Measurements from ENCODE around the gene MB.
"Not testable (repeated sequence)": the region's sequence is repeated elsewhere in the genome, so short reads cannot be mapped to it uniquely, and the experiment has no call there.

MB gene

GRCh38 chr22:35638001-35638400 is 20.9 kb upstream of the MB start:
- DNase-seq (ENCODE audit: extremely low read depth in 1 of 2, low read depth in 1 of 2), result no peak

GRCh38 chr22:35637254-35637653 is 20.1 kb upstream of the MB start:
- DNase-seq (ENCODE audit: extremely low read depth in 1 of 2, low read depth in 1 of 2), result no peak

GRCh38 chr22:35634943-35635540 is 17.9 kb upstream of the MB start:
- no peak for DNase-seq (ENCODE audit: extremely low read depth in 1 of 2, low read depth in 1 of 2)

- DNase-seq (ENCODE audit: extremely low read depth in 1 of 2, low read depth in 1 of 2), result no peak
Measured at GRCh38 chr22:35634015-35634414, 16.9 kb upstream of the MB start.

- no peak for DNase-seq (ENCODE audit: extremely low read depth in 1 of 2, low read depth in 1 of 2)
Measured at GRCh38 chr22:35633520-35633919, 16.4 kb upstream of the MB start.

GRCh38 chr22:35632935-35633334 is 15.8 kb upstream of the MB start:
- DNase-seq (ENCODE audit: extremely low read depth in 1 of 2, low read depth in 1 of 2), result no peak

- DNase-seq (ENCODE audit: extremely low read depth in 1 of 2, low read depth in 1 of 2), result no peak
Measured at GRCh38 chr22:35631597-35631996, 14.5 kb upstream of the MB start.

- DNase-seq (ENCODE audit: extremely low read depth in 1 of 2, low read depth in 1 of 2), result no peak
Measured at GRCh38 chr22:35630891-35631290, 13.8 kb upstream of the MB start.

- no peak for DNase-seq (ENCODE audit: extremely low read depth in 1 of 2, low read depth in 1 of 2)
Measured at GRCh38 chr22:35630387-35630793, 13.3 kb upstream of the MB start.

- no peak for DNase-seq (ENCODE audit: extremely low read depth in 1 of 2, low read depth in 1 of 2)
Measured at GRCh38 chr22:35629406-35630216, 12.5 kb upstream of the MB start.

- no peak for DNase-seq (ENCODE audit: extremely low read depth in 1 of 2, low read depth in 1 of 2)
Measured at GRCh38 chr22:35628732-35629131, 11.6 kb upstream of the MB start.

- DNase-seq (ENCODE audit: extremely low read depth in 1 of 2, low read depth in 1 of 2), result peak; percentile 17 to 19
Measured at GRCh38 chr22:35627267-35628041, 10.3 kb upstream of the MB start.

- DNase-seq (ENCODE audit: extremely low read depth in 1 of 2, low read depth in 1 of 2), result no peak
Measured at GRCh38 chr22:35625763-35626432, 8.8 kb upstream of the MB start.

GRCh38 chr22:35624547-35624946 is 7.4 kb upstream of the MB start:
- DNase-seq (ENCODE audit: extremely low read depth in 1 of 2, low read depth in 1 of 2), result no peak

- not testable (repeated sequence) for DNase-seq (ENCODE audit: extremely low read depth in 1 of 2, low read depth in 1 of 2)
Measured at GRCh38 chr22:35623885-35624284, 6.8 kb upstream of the MB start.

- no peak for DNase-seq (ENCODE audit: extremely low read depth in 1 of 2, low read depth in 1 of 2)
Measured at GRCh38 chr22:35622191-35622913, 5.2 kb upstream of the MB start.

- no peak for DNase-seq (ENCODE audit: extremely low read depth in 1 of 2, low read depth in 1 of 2)
Measured at GRCh38 chr22:35621451-35621850, 4.3 kb upstream of the MB start.

GRCh38 chr22:35620624-35621251 is 3.6 kb upstream of the MB start:
- no peak for DNase-seq (ENCODE audit: extremely low read depth in 1 of 2, low read depth in 1 of 2)

- no peak for DNase-seq (ENCODE audit: extremely low read depth in 1 of 2, low read depth in 1 of 2)
Measured at GRCh38 chr22:35619336-35620094, 2.4 kb upstream of the MB start.

All from activated CD8-positive, alpha-beta memory T cell treated with anti-CD3 and anti-CD28 coated beads for 1 hour (primary cell).